Parathyroid adenoma (tissue), 2 donors: Measurements from ENCODE around the gene FMNL2.

Experiments used
- H2AFZ ChIP-seq: fragments of 300-600 bp; sonication (generic); one replicate; pipeline ENCODE4 v1.7.0; 2017; ENCODE audit warnings: antibody characterized with exemption, mild to moderate bottlenecking
- H3K27ac ChIP-seq: fragments of 300-600 bp; sonication (generic); one replicate; pipeline ENCODE4 v1.7.0; 2017
- H3K27me3 ChIP-seq: fragments of 300-600 bp; sonication (generic); one replicate; pipeline ENCODE4 v1.7.0; 2017; ENCODE audit warnings: low read length; ENCODE audit not compliant: control insufficient read depth, insufficient read depth
- H3K36me3 ChIP-seq: fragments of 300-600 bp; sonication (generic); one replicate; pipeline ENCODE4 v1.7.0; 2017; ENCODE audit warnings: low read length; ENCODE audit not compliant: control insufficient read depth, insufficient read depth
- H3K4me1 ChIP-seq: fragments of 300-600 bp; sonication (generic); one replicate; pipeline ENCODE4 v1.7.0; 2017; ENCODE audit warnings: control low read depth
- H3K4me2 ChIP-seq: fragments of 300-600 bp; sonication (generic); one replicate; pipeline ENCODE4 v1.7.0; 2017; ENCODE audit warnings: low read length
- H3K4me3 ChIP-seq: fragments of 300-600 bp; sonication (generic); one replicate; pipeline ENCODE4 v1.7.0; 2017; ENCODE audit warnings: low read depth, low read length
- H3K79me2 ChIP-seq: fragments of 300-600 bp; sonication (generic); one replicate; pipeline ENCODE4 v1.7.0; 2017; ENCODE audit warnings: control low read depth
- H3K9ac ChIP-seq: fragments of 300-600 bp; sonication (generic); one replicate; pipeline ENCODE4 v1.7.0; 2017; ENCODE audit warnings: mild to moderate bottlenecking
- H3K9me3 ChIP-seq: fragments of 300-600 bp; sonication (generic); one replicate; pipeline ENCODE4 v1.7.0; 2017; ENCODE audit warnings: low read length; ENCODE audit not compliant: control insufficient read depth
- CTCF ChIP-seq: fragments of 300-600 bp; sonication (generic); IDR thresholded peaks from one replicate; pipeline ENCODE4 v1.7.0; 2017; ENCODE audit warnings: antibody characterized with exemption, mild to moderate bottlenecking
- donor health status: primary hyperparathyroidism.

Gene FMNL2

DNA sequence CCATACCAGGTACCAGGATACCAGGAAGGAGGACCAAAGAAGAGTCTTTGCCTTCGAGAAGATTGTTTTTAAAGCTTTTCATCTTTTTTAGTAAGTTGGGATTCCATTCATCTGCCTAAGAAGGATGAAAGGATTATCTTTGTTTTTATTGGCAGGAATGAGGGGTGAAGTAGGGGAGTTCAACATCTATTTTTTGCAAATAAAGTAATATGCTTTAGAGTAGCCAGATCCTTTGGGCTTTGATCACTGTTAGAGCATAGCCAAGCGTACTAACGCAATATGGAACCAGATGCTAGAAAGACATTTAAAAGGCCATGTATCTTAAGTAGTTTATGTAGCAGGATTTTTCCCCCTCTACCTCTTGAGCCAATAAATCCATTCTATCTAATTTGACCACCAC is 249.3 kb downstream of the FMNL2 start:
- no peaks in the 10 kb centered on the region for H3K36me3 ChIP-seq
- TF ChIP-seq CTCF: no peak
- H3K4me2 ChIP-seq: no peak overlapping the region
- no peak overlapping the region for H3K4me3 ChIP-seq
- peaks cover 30% of the 10 kb centered on the region for H3K4me1 ChIP-seq
- no peak overlapping the region for H3K9ac ChIP-seq
- H3K79me2 ChIP-seq: no peaks in the 10 kb centered on the region
- no peaks in the 10 kb centered on the region for H3K27me3 ChIP-seq
- H3K9me3 ChIP-seq: no peaks in the 10 kb centered on the region
- H3K27ac ChIP-seq: no peak overlapping the region
- no peak overlapping the region for H2AFZ ChIP-seq

- H3K27me3 ChIP-seq: no peaks in the 10 kb centered on the region
- H3K9ac ChIP-seq: no peak overlapping the region
- H3K4me3 ChIP-seq: no peak overlapping the region
- no peaks in the 10 kb centered on the region for H3K9me3 ChIP-seq
- no peak overlapping the region for H3K4me2 ChIP-seq
- H3K27ac ChIP-seq: no peak overlapping the region
- TF ChIP-seq CTCF: no peak
- H3K79me2 ChIP-seq: no peaks in the 10 kb centered on the region
- H2AFZ ChIP-seq: no peak overlapping the region
- H3K4me1 ChIP-seq: peaks cover 21% of the 10 kb centered on the region
- H3K36me3 ChIP-seq: no peaks in the 10 kb centered on the region
These were observed 251.0 kb downstream of the FMNL2 start for GRCh38 chr2:152585830-152586484.

DNA sequence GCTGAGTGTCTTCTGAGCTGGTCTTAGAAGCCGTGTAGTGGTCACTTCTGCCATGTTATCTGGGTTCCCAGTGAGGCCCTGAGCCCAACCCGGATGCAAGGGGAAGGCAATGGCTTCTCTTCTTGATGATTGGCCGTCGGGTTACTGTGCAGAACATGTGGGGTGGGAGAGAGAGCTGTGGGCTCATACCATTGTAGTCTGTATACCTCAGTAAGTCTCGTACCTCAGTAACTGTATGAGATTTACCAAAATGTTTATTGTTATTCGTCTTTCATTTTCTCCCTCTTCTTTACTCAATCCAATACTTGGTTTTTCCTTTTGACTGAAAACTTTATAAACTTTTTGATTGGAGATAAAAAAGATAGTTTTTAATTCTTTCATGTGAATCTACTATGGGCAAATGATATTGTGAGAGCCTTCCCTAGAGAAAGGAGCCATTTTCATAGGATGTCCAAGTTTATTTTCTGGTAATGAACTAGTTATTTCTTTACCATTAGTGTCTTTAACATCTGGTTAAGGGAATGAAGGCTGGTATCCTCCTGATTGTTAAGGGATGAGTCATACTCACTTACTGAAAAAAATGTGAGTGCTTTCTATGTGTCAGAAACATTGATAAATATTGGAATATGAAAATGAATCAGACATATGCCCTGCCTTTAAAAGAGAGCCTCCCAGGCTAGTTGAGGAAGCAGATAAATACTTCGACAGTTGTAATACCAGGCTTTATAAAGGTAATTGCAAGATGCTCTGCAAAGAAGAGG is 252.4 kb downstream of the FMNL2 start:
- no peaks in the 10 kb centered on the region for H3K36me3 ChIP-seq
- no peak overlapping the region for H3K4me3 ChIP-seq
- H3K9ac ChIP-seq: no peak overlapping the region
- H3K27me3 ChIP-seq: no peaks in the 10 kb centered on the region
- H3K79me2 ChIP-seq: no peaks in the 10 kb centered on the region
- H3K27ac ChIP-seq: no peak overlapping the region
- H3K9me3 ChIP-seq: no peaks in the 10 kb centered on the region
- no peak overlapping the region for H3K4me2 ChIP-seq
- no peak for TF ChIP-seq CTCF
- H2AFZ ChIP-seq: no peak overlapping the region
- peaks cover 10% of the 10 kb centered on the region for H3K4me1 ChIP-seq

GRCh38 chr2:152588998-152589397 is 254.0 kb downstream of the FMNL2 start:
- H3K79me2 ChIP-seq: no peaks in the 10 kb centered on the region
- no peak for TF ChIP-seq CTCF

More at GRCh38 chr2:152588998-152589397, 254.0 kb downstream of the FMNL2 start:
- Histone ChIP-seq H3K9me3 (no peaks in the 10 kb centered on the region), H2AFZ (no peak overlapping the region), H3K9ac (no peak overlapping the region), H3K27ac (no peak overlapping the region), H3K4me2 (no peak overlapping the region), H3K4me1 (peaks cover 5% of the 10 kb centered on the region), H3K36me3 (no peaks in the 10 kb centered on the region), H3K4me3 (no peak overlapping the region), H3K27me3 (no peaks in the 10 kb centered on the region)
